Myocyte (in vitro differentiated cells): ENCODE results near the gene CTNS. TPM values are rescaled to one million over a fixed set of nuclear protein-coding genes. Genes with fewer than 3 reads are reported as not detected.
"Not testable (repeated sequence)": the region's sequence is repeated elsewhere in the genome, so short reads cannot be mapped to it uniquely, and the experiment has no call there.

Experiments
- DNase-seq: peaks from one replicate; pipeline ENCODE4 v3.0.0-alpha.2; 2012; ENCODE audit warnings: low read depth
- total RNA-seq: library from RNA; depleted of rRNA; stranded (reverse); fragments of >200 nt; gene quantifications from 2 replicates; pipeline ENCODE4 v1.2.3, GENCODE V29; 2014

CTNS gene
- total RNA-seq, 1 donor from 2014 or later, result 39.6 TPM

- DNase-seq, result no peak
Observed at GRCh38 chr17:3681565-3681964, 45.0 kb downstream of the CTNS start.

GRCh38 chr17:3682033-3682432 is 45.5 kb downstream of the CTNS start:
- DNase-seq, result no peak

DNA sequence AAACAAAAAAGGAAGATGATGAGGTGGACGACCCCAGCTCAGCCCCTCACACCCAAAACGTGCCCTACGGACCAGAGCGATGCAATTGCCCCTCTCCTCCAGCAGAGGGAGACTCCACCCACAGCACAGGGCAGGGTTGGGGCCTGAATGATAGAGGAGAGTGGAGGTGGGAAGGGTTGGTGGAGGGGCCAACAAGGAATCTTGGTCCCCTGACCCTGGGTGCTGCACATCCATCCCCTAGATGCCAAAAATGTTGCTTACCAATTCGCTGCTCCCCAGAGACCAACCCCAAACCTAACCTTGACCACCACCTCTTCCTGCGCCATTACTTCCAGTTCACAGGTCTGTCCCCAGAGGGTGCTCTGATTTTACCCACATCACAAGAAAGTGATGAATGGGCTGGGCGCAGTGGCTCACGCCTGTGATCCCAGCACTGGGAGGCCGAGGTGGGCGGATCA is 46.5 kb downstream of the CTNS start:
- peak; percentile 52 for DNase-seq

GRCh38 chr17:3685174-3685573 is 48.6 kb downstream of the CTNS start:
- no peak for DNase-seq

DNA sequence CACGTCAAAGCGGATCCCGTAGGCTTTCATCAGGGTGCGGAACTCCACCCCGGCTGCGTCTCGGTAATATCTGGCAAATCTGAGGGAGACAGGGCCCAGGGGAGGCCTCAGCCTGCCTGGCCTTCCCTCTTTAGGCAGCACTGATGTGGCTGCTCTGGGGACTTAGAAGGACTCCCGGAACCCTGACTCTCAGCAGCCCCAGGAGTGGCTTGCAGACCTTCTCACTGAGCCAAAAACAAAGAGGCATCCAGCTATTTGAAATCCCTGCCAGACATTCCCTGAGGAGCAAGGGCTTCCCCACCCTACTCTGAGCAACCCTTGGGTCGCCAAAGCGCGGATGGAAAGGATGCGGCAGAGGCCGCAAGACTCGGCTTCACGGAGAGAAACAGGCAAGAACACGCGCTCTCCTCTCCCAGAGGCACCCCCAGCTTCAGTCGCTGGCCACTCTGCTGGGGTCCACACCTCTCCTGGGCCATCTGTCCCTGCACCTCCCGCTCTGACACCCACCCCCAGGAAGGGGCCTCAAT is 51.5 kb downstream of the CTNS start:
- DNase-seq, result no peak

GRCh38 chr17:3688852-3689261 is 52.3 kb downstream of the CTNS start:
- no peak for DNase-seq

GRCh38 chr17:3689262-3690093 is 52.9 kb downstream of the CTNS start:
- no peak for DNase-seq

GRCh38 chr17:3690094-3690715 is 53.6 kb downstream of the CTNS start:
- no peak for DNase-seq

DNA sequence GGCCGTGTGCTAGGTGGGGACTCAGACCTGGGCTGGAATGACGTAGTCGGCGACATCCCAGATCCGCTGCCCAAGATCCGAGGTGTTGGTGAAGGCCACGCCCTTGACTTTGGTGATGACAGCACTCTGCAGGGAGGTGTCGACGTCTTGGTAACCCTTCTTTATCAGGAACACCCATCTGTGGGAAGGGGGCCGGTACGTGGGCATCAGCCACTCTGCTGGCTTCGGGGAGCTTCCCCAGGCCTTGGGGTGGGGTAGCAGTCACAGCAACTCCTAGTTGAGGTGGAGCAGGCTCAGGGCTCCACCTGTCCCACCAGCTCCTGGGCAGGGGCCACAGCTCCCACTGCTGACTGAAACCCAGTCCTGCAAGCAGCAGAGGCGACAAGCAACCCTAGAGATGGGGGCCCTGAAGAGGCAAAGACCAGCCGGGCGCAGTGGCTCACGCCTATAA is 55.1 kb downstream of the CTNS start:
- DNase-seq, result no peak

DNA sequence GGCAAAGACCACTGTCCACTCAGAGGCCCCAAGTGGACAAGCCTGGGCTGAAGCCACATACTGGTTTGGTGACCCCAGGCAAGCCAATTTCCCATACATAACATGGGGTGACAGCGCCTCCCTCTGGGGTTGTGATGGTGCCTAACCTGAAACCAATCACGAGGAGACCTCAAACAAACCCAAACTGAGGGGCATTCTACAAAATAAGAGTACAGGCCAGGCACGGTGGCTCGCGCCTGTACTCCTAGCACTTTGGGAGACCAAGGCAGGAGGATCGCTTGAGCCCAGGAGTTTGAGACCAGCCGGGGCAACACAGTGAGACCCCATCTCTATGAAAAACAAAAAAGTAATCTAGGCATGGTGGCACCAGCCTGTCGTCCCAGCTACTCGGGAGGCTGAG is 55.8 kb downstream of the CTNS start:
- no peak for DNase-seq

DNA sequence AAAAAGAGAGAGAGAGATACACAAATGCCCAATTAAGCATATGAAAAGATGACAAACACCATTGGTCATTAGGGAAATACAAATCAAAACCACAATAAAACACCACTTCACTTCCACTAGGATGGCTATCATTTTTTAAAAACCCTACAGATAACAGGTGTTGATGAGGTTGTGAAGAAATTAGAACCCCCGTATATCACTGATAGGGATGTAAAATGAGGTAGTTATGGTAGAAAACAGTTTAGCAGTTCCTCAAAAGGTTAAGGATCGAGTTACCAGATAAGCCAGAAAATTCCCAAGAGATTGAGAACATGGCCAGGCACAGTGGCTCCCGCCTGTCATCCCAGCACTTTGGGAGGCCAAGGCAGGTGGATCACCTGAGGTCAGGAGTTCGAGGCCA is 56.6 kb downstream of the CTNS start:
- peak; percentile 29 for DNase-seq

GRCh38 chr17:3693829-3694231 is 57.3 kb downstream of the CTNS start:
- peak; percentile 94 for DNase-seq

DNA sequence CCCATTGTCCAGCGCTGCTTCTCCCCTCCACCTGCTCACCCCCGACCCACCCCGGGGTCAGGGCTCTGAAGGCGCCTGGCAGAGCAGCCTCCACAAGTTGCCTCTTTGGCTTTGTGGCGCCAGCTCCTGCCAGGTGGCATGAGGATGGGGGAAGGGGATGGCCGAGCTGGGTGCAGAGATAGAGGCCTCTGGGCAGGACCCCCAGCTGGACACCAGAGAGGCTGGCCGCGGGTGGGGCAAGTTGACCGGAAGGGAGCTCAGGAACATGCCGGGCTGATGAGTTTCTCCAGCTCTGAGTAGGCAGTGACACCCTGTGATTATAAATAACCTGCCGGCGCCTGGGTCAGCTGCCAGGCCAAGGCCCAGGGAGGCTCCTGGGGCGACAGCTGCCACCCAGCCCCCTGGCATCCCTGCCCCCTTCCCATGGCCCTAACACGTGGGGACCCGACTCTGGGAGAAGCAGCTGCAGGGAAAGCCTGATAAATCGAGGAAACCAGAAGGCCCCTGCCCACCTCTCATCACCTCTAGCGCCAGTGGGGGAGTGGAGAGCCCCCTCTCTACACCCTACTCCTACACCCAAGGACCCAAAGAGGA is 58.7 kb downstream of the CTNS start:
- DNase-seq, result peak; percentile 98

GRCh38 chr17:3695723-3696411 is 59.3 kb downstream of the CTNS start, which contains the start of gene P2RX5:
P2RX5 (minus strand) TSS chr17:3696155; CDS start chr17:3696005, 150 bp downstream.
- DNase-seq, result no peak

DNA sequence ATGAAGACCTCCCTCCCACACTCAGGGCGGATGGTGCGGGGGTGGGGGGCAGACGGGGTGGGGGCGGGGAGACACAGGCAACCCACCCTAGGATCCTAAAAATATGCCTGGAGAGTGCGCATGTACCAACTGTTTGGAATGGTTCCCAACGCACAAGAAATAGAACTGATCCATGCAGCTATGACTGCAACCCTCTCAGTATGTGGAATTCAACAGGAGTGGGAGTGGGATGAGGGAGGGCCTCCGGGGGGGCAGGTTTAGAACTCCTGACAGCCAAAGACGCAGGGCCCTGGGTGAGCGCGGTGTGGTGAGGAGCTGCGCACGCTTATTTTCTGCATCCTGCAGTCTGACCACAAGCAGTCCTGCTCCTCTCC is 60.5 kb downstream of the CTNS start:
- DNase-seq, result peak; percentile 68

DNA sequence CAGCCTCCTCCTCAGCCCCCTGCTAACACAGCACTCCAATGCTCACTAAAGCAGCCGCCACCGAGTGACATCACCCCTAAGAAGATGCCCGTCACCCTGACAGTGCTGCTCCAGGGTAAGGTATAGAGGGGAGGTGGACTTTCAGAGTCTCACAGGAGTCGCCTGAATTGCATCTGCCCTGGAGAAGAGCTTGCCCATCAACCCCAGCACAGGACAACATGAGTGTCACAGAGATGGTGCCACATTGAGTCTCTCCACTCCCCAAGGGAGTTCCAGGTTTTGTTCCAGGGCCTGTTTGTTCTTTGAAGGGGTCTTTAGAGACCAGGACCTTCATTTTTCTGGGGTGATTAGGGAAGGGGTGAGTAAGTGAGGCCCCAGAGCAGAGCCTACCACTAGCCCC is 61.6 kb downstream of the CTNS start:
- DNase-seq, result no peak

DNA sequence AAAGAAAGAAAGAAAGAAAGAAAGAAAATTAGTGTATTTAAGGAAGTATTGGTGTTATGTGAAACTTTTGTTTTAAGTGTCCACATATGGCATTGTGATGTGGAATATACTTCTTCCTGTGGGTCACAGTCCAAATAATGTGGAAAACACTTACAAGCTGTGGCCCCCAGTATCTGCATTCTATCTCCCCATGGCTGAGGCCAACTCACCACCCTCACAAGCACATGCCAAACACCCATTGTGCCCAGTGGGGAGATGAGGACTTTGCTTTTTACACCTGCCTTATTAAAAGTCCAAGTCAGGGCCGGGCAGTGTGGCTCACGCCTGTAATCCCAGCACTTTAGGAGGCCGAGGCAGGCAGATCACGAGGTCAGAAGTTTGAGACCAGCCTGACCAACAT is 63.4 kb downstream of the CTNS start:
- no peak for DNase-seq

DNA sequence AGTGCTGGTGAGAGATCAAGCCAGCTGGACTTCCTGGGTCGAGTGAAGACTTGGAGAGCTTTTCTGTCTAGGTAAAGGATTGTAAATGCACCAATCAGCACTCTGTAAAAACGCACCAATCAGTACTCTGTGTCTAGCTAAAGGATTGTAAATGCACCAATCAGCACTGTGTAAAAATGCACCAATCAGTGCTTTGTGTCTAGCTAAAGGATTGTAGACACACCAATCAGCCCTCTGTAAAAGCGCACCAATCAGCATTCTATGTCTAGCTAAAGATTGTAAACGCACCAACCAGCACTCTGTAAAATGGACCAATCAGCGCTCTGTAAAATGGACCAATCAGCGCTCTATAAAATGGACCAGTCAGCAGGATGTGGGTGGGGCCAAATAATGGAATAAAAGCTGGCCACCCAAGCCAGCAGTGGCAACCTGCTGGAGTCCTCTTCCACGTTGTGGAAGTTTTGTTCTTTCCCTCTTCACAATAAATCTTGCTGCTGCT is 65.5 kb downstream of the CTNS start:
- DNase-seq, result not testable (repeated sequence)

- no peak for DNase-seq
Observed at GRCh38 chr17:3704931-3705717, 68.6 kb downstream of the CTNS start.

- DNase-seq, result not testable (repeated sequence)
Observed at GRCh38 chr17:3705718-3705984, 69.1 kb downstream of the CTNS start.

DNA sequence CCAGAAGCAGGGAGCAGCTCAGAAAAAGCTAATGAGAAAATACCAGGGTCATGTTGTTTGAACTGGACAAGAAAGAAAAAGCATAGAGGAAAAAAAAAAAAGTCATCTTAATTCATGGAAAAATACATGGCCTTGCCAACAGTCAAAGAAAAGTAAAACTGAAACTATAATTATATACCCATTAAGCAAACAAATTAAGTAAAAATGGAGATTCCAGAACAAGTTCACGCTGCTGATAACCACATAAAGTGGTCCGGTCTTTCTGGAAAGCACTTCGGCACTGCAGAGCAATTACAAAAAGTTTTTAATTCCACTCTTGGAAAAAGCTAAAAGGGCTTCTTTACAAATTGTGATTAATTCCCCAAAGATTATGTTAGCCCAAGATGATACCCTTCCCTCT is 71.8 kb downstream of the CTNS start:
- no peak for DNase-seq
